Measurements from ENCODE around the gene BAZ2A.
A peak's percentile ranks its signal among the peaks of the same experiment; 100 is the strongest.
"Not testable (repeated sequence)": the region's sequence is repeated elsewhere in the genome, so short reads cannot be mapped to it uniquely, and the experiment has no call there.

BAZ2A gene

GRCh38 chr12:56593909-56594621, 36.1 kb downstream of the BAZ2A start:
- peak; percentile 84 for DNase-seq

GRCh38 chr12:56591961-56592360, 38.2 kb downstream of the BAZ2A start:
- no peak for DNase-seq

- DNase-seq, result no peak
These were observed 39.0 kb downstream of the BAZ2A start for GRCh38 chr12:56591126-56591525.

GRCh38 chr12:56590237-56590830, 39.8 kb downstream of the BAZ2A start:
- DNase-seq, result peak; percentile 77

GRCh38 chr12:56589783-56590182, 40.3 kb downstream of the BAZ2A start:
- DNase-seq, result no peak

- DNase-seq, result no peak
These were observed 45.0 kb downstream of the BAZ2A start for GRCh38 chr12:56585098-56585497.

GRCh38 chr12:56581418-56582145, 48.5 kb downstream of the BAZ2A start:
- peak; percentile 91 for DNase-seq

GRCh38 chr12:56578983-56579546, 51.1 kb downstream of the BAZ2A start:
- DNase-seq, result no peak

GRCh38 chr12:56577248-56577647, 52.9 kb downstream of the BAZ2A start:
- not testable (repeated sequence) for DNase-seq

- DNase-seq, result peak; percentile 82
These were observed 55.9 kb downstream of the BAZ2A start for GRCh38 chr12:56574210-56574609.

GRCh38 chr12:56572288-56572687, 57.8 kb downstream of the BAZ2A start:
- DNase-seq, result no peak

GRCh38 chr12:56571121-56571520, 59.0 kb downstream of the BAZ2A start:
- no peak for DNase-seq

- no peak for DNase-seq
These were observed 62.0 kb downstream of the BAZ2A start for GRCh38 chr12:56568146-56568545.

GRCh38 chr12:56565510-56566101, 64.5 kb downstream of the BAZ2A start:
- peak; percentile 82 for DNase-seq

GRCh38 chr12:56551070-56551469, 79.1 kb downstream of the BAZ2A start:
- no peak for DNase-seq

GRCh38 chr12:56546680-56547079, 83.4 kb downstream of the BAZ2A start:
- DNase-seq, result peak; percentile 21
